RKO (cell line): ENCODE results near the gene INSIG2.

Source experiments
- DNase-seq: peaks from one replicate; pipeline ENCODE4 v3.0.0-alpha.2; 2016; ENCODE audit warnings: low spot score

The INSIG2 gene

DNA sequence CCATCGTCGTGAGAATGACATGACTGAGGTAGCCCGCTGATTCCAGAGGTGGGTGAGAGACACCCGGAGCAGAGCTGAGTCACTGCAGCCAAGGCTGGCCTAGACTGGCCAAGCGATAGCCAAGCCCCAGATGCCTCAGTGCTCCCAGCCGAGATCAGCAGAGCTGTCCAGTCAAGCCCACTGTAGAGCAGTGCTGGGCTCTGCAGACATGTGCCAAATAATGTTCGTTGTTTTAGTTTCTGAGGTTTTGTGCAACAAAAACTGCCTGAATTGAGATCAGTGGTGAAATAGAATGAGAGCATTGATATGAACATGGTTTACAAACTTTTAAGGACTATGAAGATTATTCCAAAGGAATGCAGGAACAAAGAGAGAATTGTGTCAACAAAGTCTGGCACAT is 42.1 kb downstream of the INSIG2 start:
- DNase-seq = no peak

DNA sequence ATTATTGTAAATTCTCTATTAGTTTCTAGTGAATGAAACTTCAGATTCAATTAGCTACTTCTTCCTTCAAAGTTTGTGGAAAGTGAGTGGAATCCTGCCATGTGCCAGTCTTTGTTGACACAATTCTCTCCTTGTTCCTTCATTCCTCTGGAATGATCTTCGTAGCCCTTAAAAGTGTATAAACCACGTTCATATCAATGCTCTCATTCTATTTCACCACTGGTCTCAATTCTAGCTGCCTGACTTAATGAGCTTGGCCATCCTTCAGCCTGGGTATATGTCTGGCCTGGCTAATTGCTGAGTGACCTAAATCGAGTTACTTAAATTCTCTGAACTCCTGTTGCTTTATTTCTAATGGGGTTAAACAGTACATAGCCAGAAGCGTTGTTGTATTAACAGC is 43.5 kb downstream of the INSIG2 start:
- DNase-seq = no peak

DNA sequence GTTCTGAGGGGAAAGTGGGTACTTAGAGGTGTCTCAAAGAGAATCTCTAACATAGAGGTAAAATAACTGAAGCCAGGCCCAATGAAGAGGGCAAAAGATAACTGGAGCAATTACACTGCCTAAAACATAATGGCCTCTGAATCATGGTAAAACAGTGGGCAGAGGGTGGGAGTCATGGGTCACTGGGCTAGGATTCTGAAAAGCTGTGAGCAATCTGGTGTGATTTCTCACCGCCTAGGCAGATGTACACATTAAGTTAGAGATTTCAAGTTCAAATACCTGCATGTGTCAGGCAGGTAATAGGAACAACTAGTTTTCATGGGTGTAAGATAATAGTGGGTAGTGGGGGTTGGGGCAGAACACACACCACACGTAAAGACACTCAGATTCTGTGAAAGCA is 45.6 kb downstream of the INSIG2 start:
- DNase-seq = no peak

DNA sequence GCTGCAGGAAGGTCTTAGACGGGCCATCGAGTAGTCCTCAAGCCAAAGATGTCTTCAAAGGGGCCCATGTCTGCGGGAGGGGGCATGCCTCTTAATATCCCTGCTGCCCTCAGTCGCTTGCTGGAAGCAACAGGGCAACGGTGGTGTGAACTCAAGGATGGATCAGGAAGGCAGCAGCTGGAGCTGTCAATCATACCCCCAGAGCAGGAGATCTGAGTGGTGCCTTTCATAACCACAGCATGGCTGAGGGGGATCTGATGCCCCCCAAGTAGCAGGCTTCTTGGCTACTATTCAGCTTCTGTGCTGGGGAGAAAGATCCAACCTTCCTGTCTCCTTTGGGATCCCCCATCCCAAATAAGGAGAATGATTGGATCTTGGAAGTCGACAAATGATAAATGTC is 46.4 kb downstream of the INSIG2 start:
- no peak for DNase-seq

DNA sequence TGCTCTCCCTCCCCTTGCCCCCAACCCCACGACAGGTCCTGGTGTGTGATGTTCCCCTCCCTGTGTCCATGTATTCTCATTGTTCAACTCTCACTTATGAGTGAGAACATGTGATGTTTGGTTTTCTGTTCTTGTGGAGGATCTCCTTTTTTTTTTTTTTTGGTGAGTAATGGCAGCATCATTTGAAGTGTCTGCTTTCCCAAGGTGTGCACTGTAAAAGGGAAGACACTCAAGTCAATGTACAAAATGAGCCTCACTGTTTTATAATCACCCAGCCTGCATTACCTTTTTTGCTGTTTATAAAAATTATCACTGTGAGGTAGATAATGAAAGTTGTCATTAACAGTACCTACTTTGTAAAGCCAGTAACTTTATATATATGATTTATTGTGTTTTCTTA is 56.9 kb downstream of the INSIG2 start:
- DNase-seq = no peak

DNA sequence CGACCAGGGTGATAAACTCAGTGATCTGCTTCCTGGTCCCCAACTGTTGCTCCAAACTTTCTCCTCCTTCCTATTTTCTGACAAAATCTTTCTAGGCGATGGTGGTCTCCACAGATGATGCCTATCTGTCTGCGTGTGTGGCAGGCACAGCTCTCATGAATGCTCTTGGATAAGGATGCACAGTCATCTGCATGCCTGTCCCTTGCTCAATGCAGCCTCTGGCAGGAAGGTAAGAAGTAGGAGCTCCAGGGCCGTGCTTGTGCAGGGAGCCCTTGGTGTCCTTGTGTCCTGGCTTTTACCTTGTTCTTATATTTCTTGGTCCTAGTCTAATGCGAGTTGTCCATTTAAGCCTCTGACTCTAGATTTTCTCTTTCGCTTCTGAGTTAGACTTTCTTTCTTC is 57.5 kb downstream of the INSIG2 start:
- no peak for DNase-seq

DNA sequence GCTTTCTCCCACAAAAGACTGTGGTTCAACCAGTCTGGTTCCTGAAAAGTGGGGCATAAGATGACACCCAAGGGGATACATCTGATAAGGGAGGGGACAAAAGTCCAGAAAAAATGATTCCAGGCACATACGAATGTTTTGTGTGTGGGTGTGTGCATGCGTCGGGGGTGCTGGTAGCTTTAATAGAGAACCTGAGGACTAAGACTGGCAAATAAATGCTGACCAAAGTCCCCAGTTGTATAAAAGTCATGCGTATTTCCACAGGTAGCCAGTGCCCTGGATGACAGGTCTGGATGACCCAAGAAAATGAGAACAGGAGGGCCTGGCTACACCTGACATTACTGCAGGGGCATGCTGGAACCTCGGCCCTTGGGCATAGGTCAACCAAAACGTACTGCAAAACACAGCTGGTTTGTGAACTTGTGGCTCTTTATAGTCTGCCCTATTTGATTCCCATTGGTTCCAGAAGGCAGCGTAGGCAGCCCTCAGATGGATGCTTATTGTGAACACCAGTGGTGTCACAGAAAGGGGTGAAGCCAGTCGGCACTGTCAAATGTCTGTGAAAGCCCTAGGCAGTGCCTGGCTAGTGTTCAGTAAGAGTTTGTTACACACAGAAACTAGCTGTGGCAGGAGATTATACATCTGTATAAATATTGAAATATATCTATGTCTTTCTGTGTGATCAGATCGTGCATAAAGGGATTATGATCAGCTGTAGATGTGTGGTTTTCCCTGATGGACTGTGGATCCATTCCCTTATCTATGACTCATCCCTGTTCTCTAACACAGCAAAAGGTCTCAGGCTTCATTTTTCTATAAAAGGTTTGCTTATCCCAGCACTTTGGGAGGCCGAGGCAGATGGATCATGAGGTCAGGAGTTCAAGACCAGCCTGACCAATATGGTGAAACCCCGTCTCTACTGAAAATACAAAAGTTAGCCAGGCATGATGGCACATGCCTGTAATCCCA is 58.3 kb downstream of the INSIG2 start:
- no peak for DNase-seq

DNA sequence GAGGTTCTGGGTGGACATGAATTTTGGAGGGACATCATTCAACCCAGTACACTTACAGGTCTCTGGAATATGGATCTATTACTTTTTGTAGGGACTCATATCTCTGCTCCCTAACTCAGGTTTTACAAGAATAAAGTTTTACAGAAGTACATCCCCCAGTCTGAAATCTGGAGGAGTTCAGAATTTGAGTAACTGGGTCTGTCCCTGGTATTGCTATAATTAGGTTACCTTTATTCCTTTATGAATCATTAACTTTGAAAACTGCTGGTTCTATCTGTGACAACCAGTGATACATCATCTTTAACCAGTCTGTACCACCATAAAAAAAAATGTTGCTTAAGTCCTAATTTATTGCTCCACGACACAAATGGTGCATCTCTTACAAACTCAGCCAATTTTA is 59.9 kb downstream of the INSIG2 start:
- DNase-seq = no peak

DNA sequence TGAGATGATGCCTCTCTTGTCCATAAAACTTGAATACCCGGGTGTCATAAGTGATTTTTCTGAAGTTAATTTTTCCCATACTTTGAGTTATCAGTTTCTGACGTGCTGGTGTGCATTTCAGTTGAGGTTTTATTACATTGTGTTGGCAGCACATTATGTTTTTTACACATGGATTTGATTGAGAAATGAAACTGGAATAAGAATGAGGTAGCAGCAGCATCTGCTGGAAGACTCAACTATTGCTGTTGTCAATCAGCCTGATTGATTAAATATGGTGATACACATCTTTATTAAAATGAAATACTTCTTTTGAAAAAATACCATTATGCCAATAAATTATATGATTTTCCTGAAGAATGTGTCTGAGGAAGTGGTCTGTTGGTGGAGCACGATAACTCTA is 60.5 kb downstream of the INSIG2 start:
- DNase-seq = no peak

DNA sequence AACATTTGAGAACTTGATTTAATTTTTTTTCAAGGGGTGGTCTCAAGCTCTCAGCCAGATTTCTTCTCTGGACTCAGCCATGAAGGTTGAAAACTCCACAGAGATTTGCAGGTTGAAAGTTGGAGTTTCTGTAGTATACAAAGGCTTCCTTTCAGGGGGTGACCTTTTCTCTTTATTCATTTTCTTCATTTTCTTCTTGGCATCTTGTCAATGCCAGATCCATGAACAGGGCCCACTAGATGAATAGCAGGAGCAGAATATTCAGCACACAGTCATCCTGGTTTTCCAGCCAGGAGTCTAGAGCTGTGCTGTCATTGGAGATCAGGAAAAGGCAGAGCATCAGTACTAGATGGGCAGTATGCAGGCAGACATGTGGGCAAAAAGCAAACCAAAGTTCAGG is 62.0 kb downstream of the INSIG2 start:
- no peak for DNase-seq

DNA sequence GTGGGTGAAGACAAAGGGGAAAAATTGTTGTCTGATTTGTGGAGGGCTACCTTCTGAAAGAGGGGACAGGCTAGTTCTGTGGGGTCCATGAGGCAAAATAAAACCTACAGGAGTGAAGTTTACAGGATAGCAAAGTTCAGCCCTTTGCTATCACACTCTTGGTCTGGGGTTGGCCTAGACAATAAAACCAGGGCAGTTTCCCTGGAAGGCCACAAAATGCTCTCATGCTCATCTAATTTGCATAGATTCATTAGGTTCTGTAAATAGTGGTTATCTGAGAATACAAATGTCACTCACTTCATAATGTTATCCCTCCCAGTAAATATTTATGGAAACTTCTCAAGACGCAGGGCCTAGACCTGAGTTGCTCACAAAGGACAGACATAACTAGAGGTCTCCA is 63.6 kb downstream of the INSIG2 start:
- DNase-seq = no peak

DNA sequence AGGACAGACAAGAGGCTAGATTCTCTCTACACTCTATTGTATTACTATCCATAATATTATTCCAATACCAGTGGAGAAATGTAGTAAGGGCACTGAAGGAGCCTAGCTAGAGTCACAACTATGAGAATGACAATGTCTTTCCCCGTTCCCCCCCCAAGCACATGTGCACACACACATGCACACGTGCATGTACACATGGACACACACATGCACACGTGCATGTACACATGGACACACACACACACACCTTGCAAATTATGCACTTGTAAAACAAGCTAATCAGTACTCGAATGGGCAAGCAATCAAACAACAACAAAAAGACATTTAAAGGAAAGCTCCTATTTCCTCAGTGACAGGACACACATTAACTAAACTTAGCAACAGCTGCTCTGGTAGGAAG is 65.2 kb downstream of the INSIG2 start:
- DNase-seq = no peak

DNA sequence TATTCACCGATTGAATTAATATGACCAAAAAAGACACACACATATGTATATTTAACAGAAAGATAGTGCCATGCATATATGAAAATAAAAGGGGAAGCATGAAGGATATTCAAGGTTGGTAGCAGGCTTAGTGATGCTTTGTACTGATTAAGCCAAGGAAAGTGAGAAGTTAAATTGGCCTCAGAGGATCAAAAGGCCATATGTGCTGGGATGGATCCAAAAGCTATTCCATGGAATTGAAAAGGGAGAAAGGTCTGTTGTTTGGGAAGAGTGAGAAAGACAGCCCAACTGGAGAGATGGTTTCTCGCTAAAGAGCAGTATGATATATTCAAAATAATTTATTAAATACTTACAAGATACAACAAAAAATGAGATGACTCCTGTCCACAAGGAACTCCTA is 65.9 kb downstream of the INSIG2 start:
- DNase-seq = no peak
